ENCODE measurements around the gene PTPN1. TPM values are rescaled to one million over a fixed set of nuclear protein-coding genes. Genes with fewer than 3 reads are reported as not detected.
A peak's percentile ranks its signal among the peaks of the same experiment; 100 is the strongest.

The PTPN1 gene
- total RNA-seq, 1 donor from 2014 or later: 78.2 TPM

DNA sequence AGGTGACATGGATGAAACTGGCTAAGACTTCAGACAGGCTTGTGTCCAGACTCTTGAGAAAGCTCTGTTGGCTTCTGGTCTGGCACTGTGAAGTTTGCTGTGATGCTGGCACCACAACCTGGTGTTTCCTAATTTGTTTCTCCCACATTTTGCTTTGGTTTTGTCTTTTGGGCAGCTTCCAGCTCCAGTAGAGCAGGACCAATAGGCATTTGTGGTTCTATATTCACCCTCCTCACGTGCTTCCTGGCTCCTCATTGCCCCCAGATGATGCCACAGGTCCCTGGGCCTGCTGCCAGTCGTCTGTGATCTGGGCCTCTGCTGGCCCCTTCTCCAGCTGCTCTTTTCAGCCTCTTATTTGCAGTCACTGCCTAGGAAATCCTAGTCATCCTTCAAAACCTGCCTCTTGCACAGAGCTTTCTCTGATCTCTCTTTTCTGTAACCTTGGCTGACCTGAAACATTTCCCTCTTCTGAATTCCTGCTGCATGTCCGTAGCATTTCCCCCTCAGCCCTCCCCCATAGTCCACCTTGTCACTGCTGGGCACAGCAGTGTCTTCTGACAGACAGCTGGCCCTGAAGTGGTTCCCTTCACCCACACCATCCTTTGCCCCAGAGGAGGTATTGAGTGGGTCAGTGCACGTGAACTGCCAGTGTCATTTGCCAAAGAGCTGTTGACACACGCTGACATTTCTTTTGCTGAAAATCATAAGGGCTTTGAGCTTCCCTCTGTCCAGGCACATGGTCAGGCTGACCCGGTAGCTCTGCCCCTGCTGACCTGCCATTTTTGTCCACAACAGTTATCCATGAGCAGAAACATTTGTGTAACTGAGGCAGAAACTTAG is 63.0 kb downstream of the PTPN1 start:
- Histone ChIP-seq H3K27ac (peak overlapping the region; percentile 51), H3K27me3 (ENCODE audit: low read depth) (no peaks in the 10 kb centered on the region), H3K4me1 (peaks cover 43% of the 10 kb centered on the region), H3K9me3 (no peaks in the 10 kb centered on the region), H3K4me3 (no peak overlapping the region), H3K36me3 (peaks cover 88% of the 10 kb centered on the region)
- intact Hi-C loops (cut with DNase I): loop anchor here (10.0 kb wide), 2 partner anchors 58 to 98 kb away; partner anchors contain the start of gene PTPN1
- TF ChIP-seq, protein P1, sequence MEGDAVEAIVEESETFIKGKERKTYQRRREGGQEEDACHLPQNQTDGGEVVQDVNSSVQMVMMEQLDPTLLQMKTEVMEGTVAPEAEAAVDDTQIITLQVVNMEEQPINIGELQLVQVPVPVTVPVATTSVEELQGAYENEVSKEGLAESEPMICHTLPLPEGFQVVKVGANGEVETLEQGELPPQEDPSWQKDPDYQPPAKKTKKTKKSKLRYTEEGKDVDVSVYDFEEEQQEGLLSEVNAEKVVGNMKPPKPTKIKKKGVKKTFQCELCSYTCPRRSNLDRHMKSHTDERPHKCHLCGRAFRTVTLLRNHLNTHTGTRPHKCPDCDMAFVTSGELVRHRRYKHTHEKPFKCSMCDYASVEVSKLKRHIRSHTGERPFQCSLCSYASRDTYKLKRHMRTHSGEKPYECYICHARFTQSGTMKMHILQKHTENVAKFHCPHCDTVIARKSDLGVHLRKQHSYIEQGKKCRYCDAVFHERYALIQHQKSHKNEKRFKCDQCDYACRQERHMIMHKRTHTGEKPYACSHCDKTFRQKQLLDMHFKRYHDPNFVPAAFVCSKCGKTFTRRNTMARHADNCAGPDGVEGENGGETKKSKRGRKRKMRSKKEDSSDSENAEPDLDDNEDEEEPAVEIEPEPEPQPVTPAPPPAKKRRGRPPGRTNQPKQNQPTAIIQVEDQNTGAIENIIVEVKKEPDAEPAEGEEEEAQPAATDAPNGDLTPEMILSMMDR (IDR thresholded peaks at IDR 0.05): no peak
- ATAC-seq (peak; percentile 17 to 41), DNase-seq (no peak)

DNA sequence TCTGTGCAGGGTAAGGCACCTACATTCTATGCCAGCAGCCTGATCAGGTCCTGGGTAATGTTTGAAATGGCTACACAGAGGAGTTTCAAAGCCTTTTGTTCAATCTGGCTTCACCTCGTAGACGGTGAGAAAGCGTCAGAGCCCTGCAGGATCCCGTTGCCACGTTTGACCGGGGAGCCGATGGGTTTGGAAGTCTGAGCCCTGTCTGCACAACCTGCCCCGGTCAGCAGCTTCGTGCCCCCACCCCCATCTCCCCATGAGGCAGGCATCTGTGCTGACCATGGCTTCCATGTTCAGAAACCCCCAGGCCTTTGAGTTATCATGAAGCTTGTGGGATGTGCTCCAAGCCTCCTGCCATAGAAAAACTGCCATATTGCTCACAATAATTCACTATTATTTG is 63.9 kb downstream of the PTPN1 start:
- TF ChIP-seq, protein P1 (IDR thresholded peaks at IDR 0.05): no peak
- Histone ChIP-seq H3K36me3 (peaks cover 88% of the 10 kb centered on the region), H3K4me3 (no peak overlapping the region), H3K27ac (peak overlapping the region; percentile 51), H3K9me3 (no peaks in the 10 kb centered on the region), H3K27me3 (ENCODE audit: low read depth) (no peaks in the 10 kb centered on the region), H3K4me1 (peaks cover 43% of the 10 kb centered on the region)
- intact Hi-C loops (cut with DNase I): loop anchor here (10.0 kb wide), 2 partner anchors 59 to 99 kb away; partner anchors contain the start of gene PTPN1
- ATAC-seq (no peak), DNase-seq (no peak)

DNA sequence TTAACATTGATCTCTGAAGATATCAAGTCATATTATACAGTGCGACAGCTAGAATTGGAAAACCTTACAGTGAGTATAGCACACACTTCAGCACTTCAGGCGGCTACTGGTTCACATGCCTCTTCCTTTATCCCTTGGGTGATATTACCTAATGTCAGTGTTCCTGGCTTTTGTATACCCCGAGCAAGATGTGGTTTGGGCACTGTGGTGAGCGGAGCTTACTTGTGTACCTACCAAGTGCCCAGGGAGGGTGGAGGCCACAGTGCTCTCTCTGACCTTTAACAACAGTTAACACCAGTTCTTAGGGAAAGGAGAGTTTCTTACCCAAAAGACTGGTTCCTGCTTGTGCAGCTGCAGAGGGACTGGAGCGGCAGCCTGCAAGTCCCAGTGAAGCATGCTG is 64.4 kb downstream of the PTPN1 start:
- ATAC-seq (no peak), DNase-seq (no peak)
- TF ChIP-seq, protein P1 (IDR thresholded peaks at IDR 0.05): no peak
- Histone ChIP-seq H3K4me3 (no peak overlapping the region), H3K9me3 (no peaks in the 10 kb centered on the region), H3K27ac (no peak overlapping the region), H3K36me3 (peaks cover 89% of the 10 kb centered on the region), H3K4me1 (peaks cover 43% of the 10 kb centered on the region), H3K27me3 (ENCODE audit: low read depth) (no peaks in the 10 kb centered on the region)
- intact Hi-C loops (cut with DNase I): loop anchor here (10.0 kb wide), 2 partner anchors 60 to 100 kb away; partner anchors contain the start of gene PTPN1

DNA sequence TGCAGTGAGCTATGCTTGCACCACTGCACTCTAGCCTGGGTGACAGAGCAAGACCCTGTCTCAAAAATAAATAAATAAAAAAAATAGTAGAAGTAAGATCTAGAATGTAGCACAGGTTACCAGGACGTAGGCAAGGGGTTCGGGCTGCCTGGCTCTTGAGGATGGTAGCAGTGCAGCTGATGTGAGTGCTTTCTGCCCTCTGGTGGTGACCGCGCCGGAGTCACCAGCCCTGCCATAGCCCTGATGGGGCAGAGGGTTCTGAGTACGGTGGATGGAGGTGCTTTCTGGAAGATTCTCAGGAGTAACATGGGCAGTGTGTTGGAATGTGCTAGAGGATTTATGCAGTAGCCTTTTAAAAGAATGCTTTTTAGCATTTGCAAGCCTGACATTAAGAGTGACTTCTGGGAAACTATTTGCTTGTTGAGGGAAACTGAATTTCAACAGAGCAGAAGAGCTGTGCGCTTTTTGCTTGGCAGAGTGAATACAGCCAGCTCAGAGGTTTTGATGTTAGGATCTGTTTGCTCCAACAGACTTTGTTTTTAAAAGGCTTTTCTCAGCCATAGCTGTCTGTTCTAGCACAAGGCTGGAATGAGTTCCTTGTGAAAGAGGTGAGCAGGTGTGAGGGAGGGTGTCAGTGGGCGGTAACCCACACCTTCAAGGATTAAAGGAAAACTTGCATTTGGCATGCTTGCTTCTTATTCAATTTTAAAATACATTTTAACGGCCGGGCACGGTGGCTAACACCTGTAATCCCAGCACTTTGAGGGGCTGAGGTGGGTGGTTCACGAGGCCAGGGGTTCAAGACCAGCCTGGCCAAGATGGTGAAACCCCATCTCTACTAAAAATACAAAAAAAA is 65.9 kb downstream of the PTPN1 start:
- peak; percentile 77 to 79 for ATAC-seq

More for the DNA sequence above, 65.9 kb downstream of the PTPN1 start:
- peak; percentile 83 for DNase-seq
- Histone ChIP-seq H3K4me1 (peaks cover 40% of the 10 kb centered on the region), H3K4me3 (no peak overlapping the region), H3K27ac (no peak overlapping the region), H3K27me3 (ENCODE audit: low read depth) (no peaks in the 10 kb centered on the region), H3K9me3 (no peaks in the 10 kb centered on the region), H3K36me3 (peaks cover 90% of the 10 kb centered on the region)
- intact Hi-C loops (cut with DNase I): loop anchor here (10.0 kb wide), 2 partner anchors 61 to 101 kb away; partner anchors contain the start of gene PTPN1
- TF ChIP-seq, protein P1 (IDR thresholded peaks at IDR 0.05): peak; percentile 82
